Keratinocyte (primary cell): ENCODE data around the gene SLC25A34. TPM values are rescaled to one million over a fixed set of nuclear protein-coding genes. Genes with fewer than 3 reads are reported as not detected.

ENCODE experiments used
- DNase-seq: peaks from one replicate; pipeline ENCODE4 v3.0.0-alpha.2; 2011; ENCODE audit warnings: low read depth, missing footprints, low spot score
- FAIRE-seq: peaks from 2 replicates; lab custom pipeline; 2011; peaks lifted over from hg19 to GRCh38; lab: Jason Lieb, UNC
- H2AFZ ChIP-seq: 2 replicates; pipeline ENCODE4 v1.6.0; 2012; ENCODE audit warnings: low read length, control low read depth, inconsistent platforms; ENCODE audit not compliant: control insufficient read depth
- H3K27ac ChIP-seq: 2 replicates; pipeline ENCODE4 v1.5.1; 2011; ENCODE audit warnings: low read length; ENCODE audit not compliant: control insufficient read depth, insufficient read depth
- H3K27me3 ChIP-seq: 3 replicates; pipeline ENCODE4 v1.6.0; 2011; ENCODE audit warnings: low read length; ENCODE audit not compliant: control insufficient read depth, insufficient read depth; ENCODE audit errors: extremely low read depth
- H3K36me3 ChIP-seq, 2 experiments: 2 replicates in 1 of 2; 3 replicates in 1 of 2; pipeline ENCODE4 v1.5.1; 2011; ENCODE audit warnings: low read length in 2 of 2, mild to moderate bottlenecking in 1 of 2; ENCODE audit not compliant: control insufficient read depth in 2 of 2, insufficient read depth in 2 of 2; ENCODE audit errors: extremely low read depth in 1 of 2
- H3K4me1 ChIP-seq: 3 replicates; pipeline ENCODE4 v1.5.1; 2011; ENCODE audit warnings: low read length; ENCODE audit not compliant: control insufficient read depth, insufficient read depth; ENCODE audit errors: extremely low read depth
- H3K4me2 ChIP-seq: 3 replicates; pipeline ENCODE4 v1.6.0; 2011; ENCODE audit warnings: low read depth, low read length; ENCODE audit not compliant: control insufficient read depth, insufficient read depth; ENCODE audit errors: extremely low read depth
- H3K4me3 ChIP-seq, 3 experiments: fragments of 200-600 bp in 1 of 3; sonication (generic) in 1 of 3; 2 replicates in 2 of 3; 3 replicates in 1 of 3; pipeline ENCODE4 v1.5.1; 2011 to 2016; ENCODE audit warnings: low read length in 3 of 3, mild to moderate bottlenecking in 3 of 3, control low read depth in 2 of 3, inconsistent platforms in 1 of 3, low read depth in 1 of 3, mixed read lengths in 1 of 3, mixed run types in 1 of 3, moderate library complexity in 1 of 3; ENCODE audit not compliant: control insufficient read depth in 2 of 3, insufficient read depth in 2 of 3; ENCODE audit errors: extremely low read depth in 1 of 3
- H3K79me2 ChIP-seq: 2 replicates; pipeline ENCODE4 v1.6.0; 2012; ENCODE audit warnings: low read length; ENCODE audit not compliant: control insufficient read depth, insufficient read depth
- H3K9ac ChIP-seq: 3 replicates; pipeline ENCODE4 v1.6.0; 2011; ENCODE audit warnings: low read length; ENCODE audit not compliant: control insufficient read depth, insufficient read depth; ENCODE audit errors: extremely low read depth
- H3K9me1 ChIP-seq: 3 replicates; pipeline ENCODE4 v1.6.0; 2011; ENCODE audit warnings: low read length; ENCODE audit not compliant: control insufficient read depth, insufficient read depth; ENCODE audit errors: extremely low read depth
- H3K9me3 ChIP-seq: 2 replicates; pipeline ENCODE4 v1.5.1; 2012; ENCODE audit warnings: low read depth, low read length; ENCODE audit not compliant: control insufficient read depth
- H4K20me1 ChIP-seq: 3 replicates; pipeline ENCODE4 v1.6.0; 2011; ENCODE audit warnings: low read length; ENCODE audit not compliant: control insufficient read depth, insufficient read depth; ENCODE audit errors: extremely low read depth
- EZH2 ChIP-seq: IDR thresholded peaks from one replicate; pipeline ENCODE4 v1.6.1; 2012; ENCODE audit warnings: inconsistent platforms, mild to moderate bottlenecking, low read length, moderate library complexity
- dilution Hi-C: fragments of 300-500 bp; cut with MboI; formaldehyde crosslinking; loops from one replicate; pipeline ENCODE4 v1.7.0; 2020; ENCODE audit warnings: low sequenced_read_pairs; ENCODE audit not compliant: extremely low pct_ligation_motif_present
- polyA plus RNA-seq, 5 experiments: library from polyadenylated mRNA; depleted of rRNA in 3 of 5; stranded (reverse) in 3 of 5; stranded (forward) in 1 of 5; unstranded in 1 of 5; fragments of >200 nt; gene quantifications; 1 replicate in 1 of 5; 2 replicates in 3 of 5; 3 replicates in 1 of 5; pipeline versions ENCODE4 v1.2.1 to v1.2.3, GENCODE V29; 2011 to 2012; ENCODE audit warnings: missing spikeins in 2 of 5, low read depth in 1 of 5, low replicate concordance in 1 of 5
- TF ChIP-seq, protein P1 (sequence below), 3 experiments: IDR thresholded peaks in 1 of 3; conservative IDR thresholded peaks in 1 of 3; optimal IDR thresholded peaks in 1 of 3; 2 replicates in 2 of 3; 3 replicates in 1 of 3; pipeline versions ENCODE3 to v1.5.1; 2011; ENCODE audit warnings: low read length in 3 of 3, mild to moderate bottlenecking in 3 of 3, moderate library complexity in 2 of 3, control low read depth in 1 of 3, inconsistent platforms in 1 of 3; ENCODE audit not compliant: insufficient read depth in 2 of 3; ENCODE audit errors: extremely low read depth in 1 of 3

The SLC25A34 gene
- polyA plus RNA-seq, 1 donor (not counting 4 experiments of a cell fraction or from before 2014, with no cell fraction given), result 0.46 TPM

DNA sequence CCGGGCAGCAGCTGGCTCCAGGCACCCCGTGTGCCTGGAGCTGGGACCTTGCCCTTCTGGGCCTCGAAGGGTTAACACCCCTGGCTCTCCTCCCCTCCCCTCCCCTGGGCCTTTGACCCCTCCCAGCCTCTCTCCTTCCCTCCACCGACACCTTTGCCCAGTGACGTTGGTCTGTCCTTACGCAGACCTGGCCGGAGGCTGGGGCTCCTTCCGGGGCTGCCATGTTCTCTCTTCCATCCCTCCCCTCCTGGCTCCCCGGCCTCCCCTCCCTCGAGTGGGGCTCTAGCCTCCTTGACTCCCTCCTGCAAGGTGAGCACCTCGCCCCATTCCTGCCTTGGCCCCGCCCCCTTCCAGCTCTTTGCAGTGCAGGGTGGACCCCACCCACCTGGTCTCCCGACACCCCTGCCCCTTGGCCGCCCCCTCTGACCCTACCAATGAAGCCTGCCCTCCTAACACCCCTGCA, 6.3 kb downstream of the SLC25A34 start, which contains the start of gene TMEM82:
TMEM82 (plus strand) TSS at position 161 of the 463 bp plus-strand sequence; CDS start at position 222, 61 bp downstream.
- no peak within 1 kb of the TSS for H3K4me3 ChIP-seq
- no peak within 1 kb of the TSS for H3K4me2 ChIP-seq
- H4K20me1 ChIP-seq, result no peaks in the 10 kb centered on the region
- no peaks in the 10 kb centered on the region for H3K9me3 ChIP-seq
- dilution Hi-C loops, result no loop called here
- FAIRE-seq (no peak), DNase-seq (no peak)
- no peaks in the 10 kb centered on the region for H3K27me3 ChIP-seq
- H3K9ac ChIP-seq, result no peak within 1 kb of the TSS
- H2AFZ ChIP-seq, result no peak within 1 kb of the TSS
- no peak within 1 kb of the TSS for H3K27ac ChIP-seq
- peaks cover 5% of the 10 kb centered on the region for H3K4me1 ChIP-seq
- H3K36me3 ChIP-seq, result peaks cover 0 to 6% of the 10 kb centered on the region in 2 experiments
- no peaks in the 10 kb centered on the region for H3K9me1 ChIP-seq
- H3K79me2 ChIP-seq, result no peaks in the 10 kb centered on the region
- no peak for TF ChIP-seq EZH2
- TF ChIP-seq, protein P1, sequence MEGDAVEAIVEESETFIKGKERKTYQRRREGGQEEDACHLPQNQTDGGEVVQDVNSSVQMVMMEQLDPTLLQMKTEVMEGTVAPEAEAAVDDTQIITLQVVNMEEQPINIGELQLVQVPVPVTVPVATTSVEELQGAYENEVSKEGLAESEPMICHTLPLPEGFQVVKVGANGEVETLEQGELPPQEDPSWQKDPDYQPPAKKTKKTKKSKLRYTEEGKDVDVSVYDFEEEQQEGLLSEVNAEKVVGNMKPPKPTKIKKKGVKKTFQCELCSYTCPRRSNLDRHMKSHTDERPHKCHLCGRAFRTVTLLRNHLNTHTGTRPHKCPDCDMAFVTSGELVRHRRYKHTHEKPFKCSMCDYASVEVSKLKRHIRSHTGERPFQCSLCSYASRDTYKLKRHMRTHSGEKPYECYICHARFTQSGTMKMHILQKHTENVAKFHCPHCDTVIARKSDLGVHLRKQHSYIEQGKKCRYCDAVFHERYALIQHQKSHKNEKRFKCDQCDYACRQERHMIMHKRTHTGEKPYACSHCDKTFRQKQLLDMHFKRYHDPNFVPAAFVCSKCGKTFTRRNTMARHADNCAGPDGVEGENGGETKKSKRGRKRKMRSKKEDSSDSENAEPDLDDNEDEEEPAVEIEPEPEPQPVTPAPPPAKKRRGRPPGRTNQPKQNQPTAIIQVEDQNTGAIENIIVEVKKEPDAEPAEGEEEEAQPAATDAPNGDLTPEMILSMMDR (optimal IDR thresholded peaks at IDR 0.05 in 1 of 3, IDR thresholded peaks at IDR 0.05 in 1 of 3, conservative IDR thresholded peaks at IDR 0.05 in 1 of 3; ENCODE audit: extremely low read depth in 1 of 3, insufficient read depth in 2 of 3, low read length in 3 of 3), result no peak

DNA sequence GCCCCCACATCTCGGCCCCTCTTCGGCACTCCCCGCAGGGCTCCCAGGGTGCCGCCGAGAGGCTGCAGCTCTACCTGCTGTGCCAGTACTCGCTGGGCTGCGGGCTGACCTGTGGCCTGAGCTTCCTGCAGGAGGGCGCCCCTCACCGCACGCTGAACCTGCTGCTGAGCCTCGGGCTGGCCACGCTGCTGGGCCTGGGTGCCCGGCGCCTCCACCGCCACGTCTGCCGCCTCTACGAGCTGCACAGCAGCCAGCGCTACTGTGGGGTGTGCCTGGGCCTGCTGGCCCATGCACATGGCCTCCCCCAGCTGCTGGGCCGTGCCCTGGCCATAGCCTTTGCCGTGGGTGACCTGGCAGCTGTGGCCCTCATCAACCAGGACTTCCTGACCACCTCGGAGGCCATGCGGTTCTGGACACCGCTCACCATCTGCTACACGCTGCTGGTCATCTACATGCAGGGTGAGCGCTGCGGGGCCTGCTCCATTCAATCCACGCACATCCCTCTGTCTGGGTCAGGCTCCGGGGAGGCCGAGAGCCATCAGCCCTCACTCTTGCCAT, 8.1 kb downstream of the SLC25A34 start:
- FAIRE-seq (no peak), DNase-seq (no peak)
- Histone ChIP-seq H3K4me1 (peaks cover 5% of the 10 kb centered on the region), H3K9me1 (no peaks in the 10 kb centered on the region), H3K4me3 (no peak overlapping the region), H3K27ac (no peak overlapping the region), H3K79me2 (no peaks in the 10 kb centered on the region), H3K27me3 (no peaks in the 10 kb centered on the region), H2AFZ (no peak overlapping the region), H3K4me2 (no peak overlapping the region), H4K20me1 (no peaks in the 10 kb centered on the region), H3K9ac (no peak overlapping the region), H3K36me3 (peaks cover 0 to 3% of the 10 kb centered on the region in 2 experiments), H3K9me3 (no peaks in the 10 kb centered on the region)
- TF ChIP-seq EZH2, result no peak
- TF ChIP-seq, protein P1 (optimal IDR thresholded peaks at IDR 0.05 in 1 of 3, IDR thresholded peaks at IDR 0.05 in 1 of 3, conservative IDR thresholded peaks at IDR 0.05 in 1 of 3; ENCODE audit: extremely low read depth in 1 of 3, insufficient read depth in 2 of 3, low read length in 3 of 3), result no peak
- dilution Hi-C loops, result no loop called here
